ENCODE results near the gene SPDEF. TPM values are rescaled to one million over a fixed set of nuclear protein-coding genes. Genes with fewer than 3 reads are reported as not detected.

SPDEF gene
- total RNA-seq, 1 donor from 2014 or later, result 1.6 TPM

- Mint-ChIP-seq H3K27ac (no peak overlapping the region), H3K9me3 (no peaks in the 10 kb centered on the region), H3K4me1 (ENCODE audit: unreplicated experiment) (peaks cover 24% of the 10 kb centered on the region), H3K4me3 (no peak overlapping the region), H3K36me3 (no peaks in the 10 kb centered on the region), H3K27me3 (peaks cover 4% of the 10 kb centered on the region)
- TF ChIP-seq CTCF (conservative IDR thresholded peaks at IDR 0.05), result no peak
- DNase-seq (ENCODE audit: extremely low spot score, unreplicated experiment), result no peak
Observed at GRCh38 chr6:34557228-34557627, 1.1 kb upstream of the SPDEF start.

GRCh38 chr6:34556493-34556892 lies 364 bp upstream of the SPDEF start:
- DNase-seq (ENCODE audit: extremely low spot score, unreplicated experiment), result no peak
- no peak for TF ChIP-seq CTCF (conservative IDR thresholded peaks at IDR 0.05)
- Mint-ChIP-seq H3K27me3 (peaks cover 6% of the 10 kb centered on the region), H3K4me3 (no peak overlapping the region), H3K4me1 (ENCODE audit: unreplicated experiment) (peaks cover 27% of the 10 kb centered on the region), H3K9me3 (no peaks in the 10 kb centered on the region), H3K27ac (no peak overlapping the region), H3K36me3 (no peaks in the 10 kb centered on the region)

- H3K9me3 Mint-ChIP-seq, result no peaks in the 10 kb centered on the region
- peaks cover 23% of the 10 kb centered on the region for H3K4me1 Mint-ChIP-seq (ENCODE audit: unreplicated experiment)
- no peak for TF ChIP-seq CTCF (conservative IDR thresholded peaks at IDR 0.05)
- H3K27me3 Mint-ChIP-seq, result peaks cover 6% of the 10 kb centered on the region
- H3K4me3 Mint-ChIP-seq, result no peak overlapping the region
- no peak for DNase-seq (ENCODE audit: extremely low spot score, unreplicated experiment)
- H3K36me3 Mint-ChIP-seq, result no peaks in the 10 kb centered on the region
- no peak overlapping the region for H3K27ac Mint-ChIP-seq
Observed at GRCh38 chr6:34555328-34555727, 801 bp downstream of the SPDEF start.

GRCh38 chr6:34555007-34555322 lies 1.2 kb downstream of the SPDEF start:
- Mint-ChIP-seq H3K27ac (no peak overlapping the region), H3K4me3 (no peak overlapping the region), H3K27me3 (peaks cover 6% of the 10 kb centered on the region), H3K9me3 (no peaks in the 10 kb centered on the region), H3K36me3 (no peaks in the 10 kb centered on the region), H3K4me1 (ENCODE audit: unreplicated experiment) (peaks cover 20% of the 10 kb centered on the region)
- TF ChIP-seq CTCF (conservative IDR thresholded peaks at IDR 0.05), result no peak
- no peak for DNase-seq (ENCODE audit: extremely low spot score, unreplicated experiment)

- Mint-ChIP-seq H3K27ac (peak overlapping the region; percentile 3), H3K27me3 (peaks cover 6% of the 10 kb centered on the region), H3K4me1 (ENCODE audit: unreplicated experiment) (peaks cover 16% of the 10 kb centered on the region), H3K4me3 (peak overlapping the region; percentile 53), H3K9me3 (no peaks in the 10 kb centered on the region), H3K36me3 (no peaks in the 10 kb centered on the region)
- no peak for DNase-seq (ENCODE audit: extremely low spot score, unreplicated experiment)
- no peak for TF ChIP-seq CTCF (conservative IDR thresholded peaks at IDR 0.05)
Observed at GRCh38 chr6:34554291-34555006, 1.7 kb downstream of the SPDEF start.

Measured in type B pancreatic cell (in vitro differentiated cells).